A673 (cell line): ENCODE results near the gene CDK2AP2.

ENCODE experiments used
- EZH2 ChIP-seq: fragments of 200-600 bp; sonication (generic); IDR thresholded peaks from 2 replicates; pipeline ENCODE4 v1.6.1; 2017; ENCODE audit warnings: borderline replicate concordance, low read depth, mild to moderate bottlenecking, mixed read lengths, antibody characterized with exemption, low read length; ENCODE audit not compliant: poor library complexity, severe bottlenecking
- TF ChIP-seq, protein P1 (sequence below): fragments of 300-800, 200-600 bp; sonication (generic); conservative IDR thresholded peaks from 2 replicates; pipeline ENCODE4 v1.5.1; 2017; ENCODE audit warnings: low read depth, mild to moderate bottlenecking, antibody characterized with exemption, low read length, moderate library complexity, mixed read lengths

DNA sequence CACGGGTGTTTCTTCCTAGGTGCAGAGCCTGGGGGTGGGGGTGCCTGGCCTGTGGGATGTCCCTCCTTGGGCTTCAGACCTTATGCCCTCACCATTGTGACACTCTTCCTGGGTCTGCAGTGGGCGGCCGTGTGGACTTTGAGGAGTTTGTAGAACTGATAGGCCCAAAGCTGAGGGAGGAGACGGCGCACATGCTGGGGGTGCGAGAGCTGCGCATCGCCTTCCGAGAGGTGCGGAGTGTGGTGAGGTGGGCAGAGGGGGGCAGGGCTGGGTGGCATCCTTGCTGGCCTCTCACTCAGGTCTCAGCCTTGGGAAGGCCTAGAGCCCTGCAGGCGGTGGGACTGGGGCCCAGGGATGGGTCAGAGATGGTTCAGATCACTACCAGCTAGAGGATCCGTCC lies 50.5 kb downstream of the CDK2AP2 start:
- TF ChIP-seq, protein P1, sequence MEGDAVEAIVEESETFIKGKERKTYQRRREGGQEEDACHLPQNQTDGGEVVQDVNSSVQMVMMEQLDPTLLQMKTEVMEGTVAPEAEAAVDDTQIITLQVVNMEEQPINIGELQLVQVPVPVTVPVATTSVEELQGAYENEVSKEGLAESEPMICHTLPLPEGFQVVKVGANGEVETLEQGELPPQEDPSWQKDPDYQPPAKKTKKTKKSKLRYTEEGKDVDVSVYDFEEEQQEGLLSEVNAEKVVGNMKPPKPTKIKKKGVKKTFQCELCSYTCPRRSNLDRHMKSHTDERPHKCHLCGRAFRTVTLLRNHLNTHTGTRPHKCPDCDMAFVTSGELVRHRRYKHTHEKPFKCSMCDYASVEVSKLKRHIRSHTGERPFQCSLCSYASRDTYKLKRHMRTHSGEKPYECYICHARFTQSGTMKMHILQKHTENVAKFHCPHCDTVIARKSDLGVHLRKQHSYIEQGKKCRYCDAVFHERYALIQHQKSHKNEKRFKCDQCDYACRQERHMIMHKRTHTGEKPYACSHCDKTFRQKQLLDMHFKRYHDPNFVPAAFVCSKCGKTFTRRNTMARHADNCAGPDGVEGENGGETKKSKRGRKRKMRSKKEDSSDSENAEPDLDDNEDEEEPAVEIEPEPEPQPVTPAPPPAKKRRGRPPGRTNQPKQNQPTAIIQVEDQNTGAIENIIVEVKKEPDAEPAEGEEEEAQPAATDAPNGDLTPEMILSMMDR: no peak
- no peak for TF ChIP-seq EZH2
